CD8-positive, alpha-beta memory T cell (primary cell): ENCODE measurements around the gene SLC46A3. TPM values are rescaled to one million over a fixed set of nuclear protein-coding genes. Genes with fewer than 3 reads are reported as not detected.

Experiments used
- CTCF ChIA-PET: fragments of 350-600 bp; sonication (Branson Sonifier 250); formaldehyde crosslinking; loops from one replicate; lab custom pipeline; 2021; ENCODE audit warnings: antibody characterized with exemption; lab: Charles Lee
- POLR2A ChIA-PET: fragments of 350-600 bp; sonication (Branson Sonifier 250); formaldehyde crosslinking; loops from one replicate; lab custom pipeline; 2021; ENCODE audit warnings: antibody characterized with exemption; lab: Charles Lee
- DNase-seq, 5 donors: peaks; one replicate each; pipeline versions ENCODE4 v3.0.0 to v3.0.0-alpha.2; 2020 to 2022; ENCODE audit warnings: mixed read lengths in 1 of 5
- H3K27ac ChIP-seq: one replicate; pipeline ENCODE4 v1.7.0; 2013; ENCODE audit warnings: low read depth, mild to moderate bottlenecking, low read length, moderate library complexity
- H3K27me3 ChIP-seq: 2 replicates; pipeline ENCODE4 v1.7.0; 2013; ENCODE audit warnings: low read length, mild to moderate bottlenecking; ENCODE audit not compliant: insufficient read depth, poor library complexity, severe bottlenecking
- H3K36me3 ChIP-seq: 2 replicates; pipeline ENCODE4 v1.7.0; 2013; ENCODE audit warnings: mild to moderate bottlenecking, low read length, moderate library complexity; ENCODE audit not compliant: insufficient read depth
- H3K4me1 ChIP-seq: 2 replicates; pipeline ENCODE4 v1.7.0; 2013; ENCODE audit warnings: mild to moderate bottlenecking, low read length, moderate library complexity; ENCODE audit not compliant: insufficient read depth
- H3K4me3 ChIP-seq: 2 replicates; pipeline ENCODE4 v1.7.0; 2013; ENCODE audit warnings: mild to moderate bottlenecking, low read length
- H3K9me3 ChIP-seq: 2 replicates; pipeline ENCODE4 v1.7.0; 2013; ENCODE audit warnings: mild to moderate bottlenecking, low read length
- H3K27ac Mint-ChIP-seq, 8 donors: one replicate each; pipeline ENCODE4 v1.8.0; 2020 to 2021; ENCODE audit warnings: mixed read lengths in 8 of 8, mild to moderate bottlenecking in 6 of 8, inconsistent platforms in 3 of 8, moderate library complexity in 3 of 8
- H3K27me3 Mint-ChIP-seq, 2 donors: one replicate each; pipeline ENCODE4 v1.8.0; 2020 to 2021; ENCODE audit warnings: mixed read lengths in 2 of 2, mild to moderate bottlenecking in 1 of 2, moderate library complexity in 1 of 2
- H3K36me3 Mint-ChIP-seq, 3 donors: one replicate each; pipeline ENCODE4 v1.8.0; 2020 to 2021; ENCODE audit warnings: mixed read lengths in 3 of 3, inconsistent platforms in 1 of 3, mild to moderate bottlenecking in 1 of 3
- H3K4me1 Mint-ChIP-seq, 3 donors: one replicate each; pipeline ENCODE4 v1.8.0; 2020 to 2021; ENCODE audit warnings: mixed read lengths in 3 of 3, inconsistent platforms in 1 of 3, mild to moderate bottlenecking in 1 of 3
- H3K4me3 Mint-ChIP-seq, 7 donors: one replicate each; pipeline ENCODE4 v1.8.0; 2020 to 2021; ENCODE audit warnings: mixed read lengths in 7 of 7, mild to moderate bottlenecking in 6 of 7, moderate library complexity in 4 of 7, inconsistent platforms in 2 of 7
- H3K9me3 Mint-ChIP-seq, 5 donors: one replicate each; pipeline ENCODE4 v1.8.0; 2020 to 2022; ENCODE audit warnings: mixed read lengths in 5 of 5, mild to moderate bottlenecking in 3 of 5, moderate library complexity in 2 of 5, inconsistent platforms in 1 of 5
- polyA plus RNA-seq: library from polyadenylated mRNA; unstranded; fragments of 300-500 nt; fragmentation: Illumina TruSeq; gene quantifications from one replicate; pipeline ENCODE4 v1.2.3, GENCODE V29; 2021
- total RNA-seq, 2 experiments: library from RNA; stranded (reverse); gene quantifications; one replicate each; pipeline ENCODE4 v1.2.3, GENCODE V29; 2021

SLC46A3 gene
- total and polyA plus RNA-seq, 3 experiments from 2014 or later: 4.9 to 24.9 (median 5.1) TPM

DNA sequence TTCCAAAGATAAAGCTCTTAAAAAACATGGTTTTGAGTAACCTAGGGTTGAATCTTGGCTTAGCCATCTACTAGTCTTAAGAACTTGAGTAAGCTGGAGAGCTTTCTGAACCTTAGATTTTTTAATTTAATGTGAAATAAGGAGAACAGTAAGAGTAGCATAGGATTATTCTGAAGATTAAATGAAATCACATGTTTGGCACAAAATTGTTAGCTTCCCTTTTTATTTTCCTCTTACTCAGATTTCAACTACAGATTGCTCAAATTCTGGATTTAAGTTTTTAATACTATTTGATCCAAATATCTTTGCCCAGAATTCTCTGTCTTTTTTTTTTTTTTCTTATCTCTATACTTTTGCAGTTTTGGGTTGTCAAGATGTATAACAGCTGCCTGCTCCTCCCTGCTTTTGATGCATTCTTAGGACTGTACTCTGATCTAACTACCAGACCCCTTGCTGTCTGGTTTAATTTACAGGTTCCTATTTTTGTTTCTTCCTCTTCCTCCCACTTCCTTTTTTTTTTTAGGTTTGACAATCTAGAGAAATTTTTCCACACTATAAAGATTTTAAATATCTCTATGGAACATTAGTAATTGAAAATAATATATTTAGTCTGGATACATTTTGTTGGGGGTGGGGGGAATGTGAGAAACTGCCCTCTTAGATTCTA is 47.5 kb downstream of the SLC46A3 start:
- Histone ChIP-seq H3K27me3 (no peaks in the 10 kb centered on the region), H3K4me3 (no peak overlapping the region), H3K4me1 (no peaks in the 10 kb centered on the region), H3K36me3 (peaks cover 70% of the 10 kb centered on the region), H3K9me3 (no peaks in the 10 kb centered on the region), H3K27ac (no peak overlapping the region)
- H3K4me1 Mint-ChIP-seq: peaks cover 16 to 32% (median 30%) of the 10 kb centered on the region in 3 donors
- no peaks in the 10 kb centered on the region for H3K9me3 Mint-ChIP-seq
- H3K36me3 Mint-ChIP-seq: peaks cover 7 to 91% (median 26%) of the 10 kb centered on the region in 3 donors
- H3K4me3 Mint-ChIP-seq: no peak overlapping the region
- CTCF ChIA-PET: no interaction called here
- no peak for DNase-seq
- H3K27ac Mint-ChIP-seq: peak overlapping the region in 4 of 8 donors; percentile 26 to 82 (median 52)
- POLR2A ChIA-PET: no interaction called here
- H3K27me3 Mint-ChIP-seq: no peaks in the 10 kb centered on the region

- ChIA-PET CTCF (no interaction called here), POLR2A (no interaction called here)
- no peak for DNase-seq
- Mint-ChIP-seq H3K4me1 (peaks cover 30 to 60% (median 57%) of the 10 kb centered on the region in 3 donors), H3K4me3 (no peak overlapping the region), H3K27ac (peak overlapping the region in 4 of 8 donors; percentile 13 to 63 (median 42)), H3K27me3 (no peaks in the 10 kb centered on the region), H3K36me3 (peaks cover 7 to 93% (median 35%) of the 10 kb centered on the region in 3 donors), H3K9me3 (no peaks in the 10 kb centered on the region)
- H3K36me3 ChIP-seq: peaks cover 73% of the 10 kb centered on the region
- no peaks in the 10 kb centered on the region for H3K27me3 ChIP-seq
- H3K4me3 ChIP-seq: no peak overlapping the region
- no peaks in the 10 kb centered on the region for H3K4me1 ChIP-seq
- no peak overlapping the region for H3K27ac ChIP-seq
- H3K9me3 ChIP-seq: no peaks in the 10 kb centered on the region
Observed at GRCh38 chr13:28666897-28667488, 51.8 kb downstream of the SLC46A3 start.

DNA sequence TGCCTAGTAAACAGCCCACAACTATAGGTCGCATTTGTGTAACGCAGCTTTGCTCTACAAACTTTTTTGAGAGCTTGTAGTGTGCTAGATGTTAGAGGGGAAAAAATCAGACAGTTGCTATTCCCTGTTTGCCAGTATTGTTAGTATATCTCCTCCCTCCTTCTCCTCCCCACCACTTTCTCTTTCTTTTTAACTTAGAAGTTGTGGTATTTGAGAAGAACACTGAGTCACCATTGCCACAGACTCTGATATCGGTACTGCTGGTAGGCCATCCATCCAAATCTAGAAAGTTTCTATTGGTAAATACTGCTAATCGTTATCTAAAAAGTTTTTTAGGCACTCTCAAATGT is 59.2 kb downstream of the SLC46A3 start:
- peaks cover 0 to 60% (median 15%) of the 10 kb centered on the region in 3 donors for H3K36me3 Mint-ChIP-seq
- peaks cover 15% of the 10 kb centered on the region for H3K36me3 ChIP-seq
- peak overlapping the region; percentile 95 to 100 (median 99) for H3K27ac Mint-ChIP-seq
- H3K27ac ChIP-seq: peak overlapping the region; percentile 95
- POLR2A ChIA-PET: interaction anchor here (0.8 to 2.3 kb wide), 4 partner anchors 14 to 1039 kb away, joined by 3 to 11 read pairs (median 5); partner anchors contain the start of genes LNX2 and SLC46A3
- H3K4me3 ChIP-seq: peak overlapping the region; percentile 71
- peak overlapping the region; percentile 97 to 99 (median 98) for H3K4me3 Mint-ChIP-seq
- CTCF ChIA-PET: interaction anchor here (1.3 kb wide), 1 partner anchor 58 kb away, joined by 3 read pairs; no protein-coding TSS in a partner anchor
- no peaks in the 10 kb centered on the region for H3K27me3 ChIP-seq
- peaks cover 25% of the 10 kb centered on the region for H3K4me1 ChIP-seq
- peaks cover 0 to 6% of the 10 kb centered on the region in 2 donors for H3K27me3 Mint-ChIP-seq
- no peaks in the 10 kb centered on the region for H3K9me3 Mint-ChIP-seq
- peaks cover 55 to 81% (median 69%) of the 10 kb centered on the region in 3 donors for H3K4me1 Mint-ChIP-seq
- H3K9me3 ChIP-seq: no peaks in the 10 kb centered on the region
- peak in 1 of 5 donors; percentile 56 for DNase-seq

GRCh38 chr13:28658796-28659620 is 59.8 kb downstream of the SLC46A3 start, which contains the start of gene POMP:
TSS of gene POMP (plus strand) at chr13:28659130. CDS start at chr13:28659185, 55 bp downstream.
- DNase-seq: peak; percentile 89 to 95 (median 90)
- Histone ChIP-seq H3K27ac (peak within 1 kb of the TSS; percentile 95), H3K27me3 (no peaks in the 10 kb centered on the region), H3K9me3 (no peaks in the 10 kb centered on the region), H3K36me3 (peaks cover 14% of the 10 kb centered on the region), H3K4me3 (peak within 1 kb of the TSS; percentile 71), H3K4me1 (peaks cover 25% of the 10 kb centered on the region)
- Mint-ChIP-seq H3K4me3 (peak within 1 kb of the TSS; percentile 97 to 99 (median 98)), H3K9me3 (no peaks in the 10 kb centered on the region), H3K4me1 (peaks cover 54 to 79% (median 68%) of the 10 kb centered on the region in 3 donors), H3K27me3 (peaks cover 0 to 6% of the 10 kb centered on the region in 2 donors), H3K27ac (peak within 1 kb of the TSS; percentile 95 to 100 (median 99)), H3K36me3 (peaks cover 0 to 55% (median 15%) of the 10 kb centered on the region in 3 donors)
- CTCF ChIA-PET: interaction anchor here (1.3 kb wide), 1 partner anchor 59 kb away, joined by 3 read pairs; no protein-coding TSS in a partner anchor
- POLR2A ChIA-PET: interaction anchor here (0.8 to 2.3 kb wide), 4 partner anchors 14 to 1038 kb away, joined by 3 to 11 read pairs (median 5); partner anchors contain the start of genes LNX2 and SLC46A3

DNA sequence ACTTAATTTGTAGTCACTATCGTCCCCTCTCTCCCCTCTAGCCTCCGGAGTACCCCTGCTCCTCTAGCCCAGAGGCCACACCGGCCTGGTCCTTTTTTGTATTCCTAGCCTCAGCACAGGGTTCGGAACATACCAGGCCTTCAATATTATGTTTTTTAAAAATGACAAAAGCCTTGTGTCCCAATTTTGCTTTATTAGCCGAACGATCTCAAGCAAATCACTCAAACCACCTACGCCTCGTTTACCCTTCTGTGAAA is 60.3 kb downstream of the SLC46A3 start:
- Mint-ChIP-seq H3K4me1 (peaks cover 53 to 76% (median 68%) of the 10 kb centered on the region in 3 donors), H3K27ac (peak overlapping the region; percentile 95 to 100 (median 99)), H3K27me3 (peaks cover 0 to 6% of the 10 kb centered on the region in 2 donors), H3K36me3 (peaks cover 0 to 51% (median 13%) of the 10 kb centered on the region in 3 donors), H3K9me3 (no peaks in the 10 kb centered on the region), H3K4me3 (peak overlapping the region; percentile 97 to 99 (median 98))
- no peak for DNase-seq
- H3K27me3 ChIP-seq: no peaks in the 10 kb centered on the region
- H3K4me1 ChIP-seq: peaks cover 25% of the 10 kb centered on the region
- peaks cover 9% of the 10 kb centered on the region for H3K36me3 ChIP-seq
- ChIA-PET CTCF (interaction anchor here (1.3 kb wide), 1 partner anchor 59 kb away, joined by 3 read pairs; no protein-coding TSS in a partner anchor), POLR2A (interaction anchor here (1.1 to 2.3 kb wide), 3 partner anchors 60 to 1038 kb away, joined by 3 to 11 read pairs (median 7); partner anchors contain the start of genes LNX2 and SLC46A3)
- peak overlapping the region; percentile 71 for H3K4me3 ChIP-seq
- no peaks in the 10 kb centered on the region for H3K9me3 ChIP-seq
- peak overlapping the region; percentile 95 for H3K27ac ChIP-seq

- H3K4me1 Mint-ChIP-seq: peaks cover 53 to 75% (median 68%) of the 10 kb centered on the region in 3 donors
- DNase-seq: no peak
- H3K27ac Mint-ChIP-seq: peak overlapping the region; percentile 95 to 100 (median 99)
- no peaks in the 10 kb centered on the region for H3K9me3 Mint-ChIP-seq
- H3K4me3 Mint-ChIP-seq: peak overlapping the region; percentile 97 to 99 (median 98)
- CTCF ChIA-PET: no interaction called here
- Histone ChIP-seq H3K27me3 (no peaks in the 10 kb centered on the region), H3K36me3 (peaks cover 7% of the 10 kb centered on the region), H3K27ac (peak overlapping the region; percentile 95), H3K4me1 (peaks cover 25% of the 10 kb centered on the region), H3K9me3 (no peaks in the 10 kb centered on the region), H3K4me3 (peak overlapping the region; percentile 71)
- peaks cover 0 to 48% (median 13%) of the 10 kb centered on the region in 3 donors for H3K36me3 Mint-ChIP-seq
- peaks cover 0 to 6% of the 10 kb centered on the region in 2 donors for H3K27me3 Mint-ChIP-seq
- POLR2A ChIA-PET: interaction anchor here (1.1 to 2.3 kb wide), 3 partner anchors 60 to 1037 kb away, joined by 3 to 11 read pairs (median 7); partner anchors contain the start of genes LNX2 and SLC46A3
Observed at GRCh38 chr13:28657784-28658538, 60.8 kb downstream of the SLC46A3 start.

DNA sequence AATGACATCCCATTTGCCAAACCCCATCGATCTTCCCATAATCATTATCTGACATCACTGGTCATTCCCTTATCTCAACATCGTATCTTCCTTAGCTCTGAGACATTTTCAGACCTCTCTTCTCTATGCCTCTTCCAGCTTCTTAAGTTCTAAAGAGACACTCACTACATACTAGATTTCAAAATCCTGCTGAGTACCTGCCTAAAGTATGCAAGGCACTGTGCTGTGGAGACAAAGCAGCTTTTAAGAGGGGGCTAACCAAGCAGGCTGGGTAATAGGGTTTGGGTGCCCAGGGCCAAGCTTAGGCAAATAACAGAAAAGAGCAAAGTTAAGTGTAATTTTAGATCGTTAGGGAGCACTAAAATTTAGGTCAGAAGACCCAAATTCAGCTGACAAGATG is 63.2 kb downstream of the SLC46A3 start:
- H3K4me3 ChIP-seq: no peak overlapping the region
- no peaks in the 10 kb centered on the region for H3K36me3 ChIP-seq
- Mint-ChIP-seq H3K27ac (peak overlapping the region in 6 of 8 donors; percentile 5 to 88 (median 56)), H3K36me3 (peaks cover 0 to 31% (median 8%) of the 10 kb centered on the region in 3 donors), H3K4me1 (peaks cover 34 to 51% (median 44%) of the 10 kb centered on the region in 3 donors), H3K4me3 (peak overlapping the region in 1 of 7 donors; percentile 40), H3K27me3 (peaks cover 0 to 6% of the 10 kb centered on the region in 2 donors), H3K9me3 (no peaks in the 10 kb centered on the region)
- H3K4me1 ChIP-seq: peaks cover 22% of the 10 kb centered on the region
- no peaks in the 10 kb centered on the region for H3K27me3 ChIP-seq
- ChIA-PET CTCF (interaction anchor here (0.9 kb wide), 1 partner anchor 11 kb away, joined by 3 read pairs; no protein-coding TSS in a partner anchor), POLR2A (no interaction called here)
- H3K27ac ChIP-seq: no peak overlapping the region
- DNase-seq: no peak
- no peaks in the 10 kb centered on the region for H3K9me3 ChIP-seq
